GM21786 (cell line): ENCODE measurements around the gene TERF2IP.

Source experiments
- ATAC-seq: cut with Tn5 transposase; IDR thresholded peaks from one replicate; pipeline ENCODE4 v1.9.1; 2021; ENCODE audit not compliant: unreplicated experiment

The TERF2IP gene

GRCh38 chr16:75632857-75633256, 14.7 kb upstream of the TERF2IP start:
- ATAC-seq, result no peak

- ATAC-seq, result no peak
These were observed 12.5 kb upstream of the TERF2IP start for GRCh38 chr16:75635036-75635435.

- ATAC-seq, result no peak
These were observed 7.0 kb upstream of the TERF2IP start for GRCh38 chr16:75640598-75640997.

- no peak for ATAC-seq
These were observed 3.1 kb upstream of the TERF2IP start for GRCh38 chr16:75644240-75645012.

- ATAC-seq, result peak; percentile 18
These were observed 471 bp upstream of the TERF2IP start for GRCh38 chr16:75647112-75647491.

GRCh38 chr16:75648265-75649076, 898 bp downstream of the TERF2IP start:
- peak; percentile 27 for ATAC-seq

- ATAC-seq, result no peak
These were observed 6.3 kb downstream of the TERF2IP start for GRCh38 chr16:75653922-75654321.

GRCh38 chr16:75658175-75658574, 10.6 kb downstream of the TERF2IP start:
- ATAC-seq, result no peak

- no peak for ATAC-seq
These were observed 12.7 kb downstream of the TERF2IP start for GRCh38 chr16:75660321-75660720.

GRCh38 chr16:75660726-75661302, 13.2 kb downstream of the TERF2IP start:
- no peak for ATAC-seq

GRCh38 chr16:75667503-75667902, 19.9 kb downstream of the TERF2IP start:
- ATAC-seq, result no peak

GRCh38 chr16:75676909-75677308, 29.3 kb downstream of the TERF2IP start, which contains the start of gene CPHXL2:
Gene CPHXL2 (minus strand): TSS chr16:75677009. CDS start chr16:75676999, 10 bp downstream.
- ATAC-seq, result no peak

- ATAC-seq, result no peak
These were observed 31.8 kb downstream of the TERF2IP start for GRCh38 chr16:75679366-75679765.

- no peak for ATAC-seq
These were observed 34.7 kb downstream of the TERF2IP start for GRCh38 chr16:75682308-75682707.

GRCh38 chr16:75687361-75687760, 39.8 kb downstream of the TERF2IP start:
- ATAC-seq, result no peak

- no peak for ATAC-seq
These were observed 48.1 kb downstream of the TERF2IP start for GRCh38 chr16:75695708-75696107.

GRCh38 chr16:75697571-75697970, 50.0 kb downstream of the TERF2IP start:
- ATAC-seq, result no peak

- ATAC-seq, result no peak
These were observed 53.8 kb downstream of the TERF2IP start, which contains the start of gene DUXB for GRCh38 chr16:75701361-75701760. Gene DUXB (minus strand): TSS chr16:75701461. CDS start chr16:75701418, 43 bp downstream.

GRCh38 chr16:75702242-75702641, 54.7 kb downstream of the TERF2IP start:
- no peak for ATAC-seq

- ATAC-seq, result no peak
These were observed 55.7 kb downstream of the TERF2IP start for GRCh38 chr16:75703306-75703705.
